ENCODE measurements around the gene HIF3A. TPM values are rescaled to one million over a fixed set of nuclear protein-coding genes. Genes with fewer than 3 reads are reported as not detected.

HIF3A gene
- total RNA-seq, 1 donor from 2014 or later, result 87.7 TPM

- Histone ChIP-seq H3K36me3 (peaks cover 75% of the 10 kb centered on the region), H3K27me3 (ENCODE audit: low read depth) (no peaks in the 10 kb centered on the region), H3K27ac (replicated peaks) (no peak overlapping the region), H3K4me3 (no peak overlapping the region), H3K9me3 (replicated peaks) (no peaks in the 10 kb centered on the region), H3K4me1 (peaks cover 17% of the 10 kb centered on the region)
- DNase-seq, result no peak
- intact Hi-C loops (cut with micrococcal nuclease), result no loop called here
- TF ChIP-seq, protein P1, sequence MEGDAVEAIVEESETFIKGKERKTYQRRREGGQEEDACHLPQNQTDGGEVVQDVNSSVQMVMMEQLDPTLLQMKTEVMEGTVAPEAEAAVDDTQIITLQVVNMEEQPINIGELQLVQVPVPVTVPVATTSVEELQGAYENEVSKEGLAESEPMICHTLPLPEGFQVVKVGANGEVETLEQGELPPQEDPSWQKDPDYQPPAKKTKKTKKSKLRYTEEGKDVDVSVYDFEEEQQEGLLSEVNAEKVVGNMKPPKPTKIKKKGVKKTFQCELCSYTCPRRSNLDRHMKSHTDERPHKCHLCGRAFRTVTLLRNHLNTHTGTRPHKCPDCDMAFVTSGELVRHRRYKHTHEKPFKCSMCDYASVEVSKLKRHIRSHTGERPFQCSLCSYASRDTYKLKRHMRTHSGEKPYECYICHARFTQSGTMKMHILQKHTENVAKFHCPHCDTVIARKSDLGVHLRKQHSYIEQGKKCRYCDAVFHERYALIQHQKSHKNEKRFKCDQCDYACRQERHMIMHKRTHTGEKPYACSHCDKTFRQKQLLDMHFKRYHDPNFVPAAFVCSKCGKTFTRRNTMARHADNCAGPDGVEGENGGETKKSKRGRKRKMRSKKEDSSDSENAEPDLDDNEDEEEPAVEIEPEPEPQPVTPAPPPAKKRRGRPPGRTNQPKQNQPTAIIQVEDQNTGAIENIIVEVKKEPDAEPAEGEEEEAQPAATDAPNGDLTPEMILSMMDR (IDR thresholded peaks at IDR 0.05; ENCODE audit: borderline replicate concordance), result no peak
Observed at GRCh38 chr19:46388311-46389095, 91.7 kb downstream of the HIF3A start.

DNA sequence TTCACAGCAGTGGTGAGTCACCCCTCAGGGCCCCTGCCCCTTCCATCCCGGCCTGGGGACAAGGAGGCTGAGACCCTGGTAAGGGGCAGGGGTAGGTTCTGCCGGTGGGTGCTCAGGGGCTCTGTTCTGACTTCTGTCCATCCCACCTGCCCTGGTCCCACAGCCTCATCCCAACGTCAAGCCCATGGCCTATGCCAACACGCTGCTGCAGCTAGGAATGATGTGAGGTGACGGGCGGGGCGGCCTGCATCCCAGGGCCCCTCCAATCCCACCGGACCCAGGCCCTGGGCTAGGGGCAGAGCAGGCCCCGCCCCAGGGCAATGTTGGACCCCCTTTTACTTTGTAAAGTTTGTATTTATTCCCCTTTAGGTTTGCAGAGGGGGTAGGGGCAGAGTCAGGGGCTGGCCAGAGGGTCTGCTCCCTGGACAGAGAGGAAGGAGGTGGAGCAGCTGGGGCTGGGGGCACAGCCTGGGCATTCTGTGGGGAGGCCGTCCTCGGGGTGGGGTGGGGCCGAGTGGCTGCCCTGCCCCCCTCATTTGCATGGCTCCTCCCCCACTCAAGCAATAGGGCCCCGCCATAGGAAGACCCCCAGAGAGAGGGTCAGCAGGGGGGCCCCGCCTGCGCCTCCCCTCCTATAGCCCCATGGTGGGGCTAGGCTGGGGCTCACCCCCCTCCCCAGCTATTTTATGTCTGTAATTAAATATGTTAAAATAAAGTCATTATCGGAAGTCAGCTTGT, 93.4 kb downstream of the HIF3A start:
- Histone ChIP-seq H3K27me3 (ENCODE audit: low read depth) (no peaks in the 10 kb centered on the region), H3K4me1 (no peaks in the 10 kb centered on the region), H3K36me3 (peaks cover 61% of the 10 kb centered on the region), H3K9me3 (replicated peaks) (no peaks in the 10 kb centered on the region), H3K4me3 (no peak overlapping the region), H3K27ac (replicated peaks) (no peak overlapping the region)
- TF ChIP-seq, protein P1 (IDR thresholded peaks at IDR 0.05; ENCODE audit: borderline replicate concordance), result no peak
- no peak for DNase-seq
- intact Hi-C loops (cut with micrococcal nuclease), result loop anchor here (10.0 kb wide), 1 partner anchor 125 kb away; no protein-coding TSS in a partner anchor

GRCh38 chr19:46390866-46391265, 94.0 kb downstream of the HIF3A start:
- TF ChIP-seq, protein P1 (IDR thresholded peaks at IDR 0.05; ENCODE audit: borderline replicate concordance), result no peak
- Histone ChIP-seq H3K36me3 (peaks cover 55% of the 10 kb centered on the region), H3K4me3 (no peak overlapping the region), H3K27ac (replicated peaks) (no peak overlapping the region), H3K9me3 (replicated peaks) (no peaks in the 10 kb centered on the region), H3K27me3 (ENCODE audit: low read depth) (no peaks in the 10 kb centered on the region), H3K4me1 (no peaks in the 10 kb centered on the region)
- intact Hi-C loops (cut with micrococcal nuclease), result loop anchor here (10.0 kb wide), 1 partner anchor 124 kb away; no protein-coding TSS in a partner anchor
- DNase-seq, result no peak

DNA sequence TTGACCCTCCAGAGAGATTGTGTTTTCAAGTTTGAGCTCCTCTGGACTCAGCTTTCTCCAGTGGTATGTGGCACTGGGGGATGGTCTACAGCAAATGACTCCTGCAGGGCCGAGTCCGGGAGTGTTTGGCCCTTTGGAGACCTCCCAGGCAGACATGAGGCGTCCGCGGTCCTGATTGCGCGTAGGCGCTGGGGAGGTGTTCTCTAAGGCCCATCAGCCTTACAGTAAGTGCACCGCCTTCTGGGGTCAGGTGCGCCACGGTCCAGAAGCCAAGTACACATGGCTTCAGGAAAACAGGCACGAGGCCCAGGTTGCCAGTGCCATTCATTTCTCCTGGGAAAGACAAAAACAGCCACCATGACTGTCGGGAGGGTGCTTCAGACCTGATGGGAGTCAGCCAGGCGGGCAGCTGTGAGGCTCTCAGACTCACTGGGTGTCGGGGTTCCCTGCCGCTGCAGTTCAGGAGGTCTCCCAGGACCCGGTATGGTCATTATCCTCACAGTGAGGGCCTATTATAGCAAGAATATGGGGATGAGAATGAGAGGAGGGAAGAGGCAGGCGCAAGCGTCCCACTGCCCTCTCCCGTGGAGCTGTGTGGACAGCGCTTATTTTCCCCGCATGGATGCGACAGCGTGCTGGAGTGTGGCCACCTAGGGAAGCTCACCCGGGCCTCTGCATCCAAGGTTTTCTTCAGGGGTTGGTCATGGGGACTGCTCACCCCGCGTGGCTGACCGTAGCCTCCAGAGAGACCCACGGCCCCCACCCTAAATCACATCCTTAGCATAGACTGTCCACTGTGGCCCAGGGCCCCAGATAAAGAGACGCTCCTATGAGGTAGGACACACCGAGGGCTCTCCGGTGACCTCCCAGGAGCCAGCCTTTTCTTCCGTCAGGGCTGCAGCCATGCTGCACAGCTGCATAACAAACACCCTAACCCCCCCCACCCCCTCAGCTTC, 94.7 kb downstream of the HIF3A start:
- peaks cover 53% of the 10 kb centered on the region for H3K36me3 ChIP-seq

More for the DNA sequence above, 94.7 kb downstream of the HIF3A start:
- no peaks in the 10 kb centered on the region for H3K27me3 ChIP-seq (ENCODE audit: low read depth)
- no peaks in the 10 kb centered on the region for H3K9me3 ChIP-seq (replicated peaks)
- no peak overlapping the region for H3K4me3 ChIP-seq
- no peak overlapping the region for H3K27ac ChIP-seq (replicated peaks)
- DNase-seq, result no peak
- H3K4me1 ChIP-seq, result no peaks in the 10 kb centered on the region
- TF ChIP-seq, protein P1 (IDR thresholded peaks at IDR 0.05; ENCODE audit: borderline replicate concordance), result no peak
- intact Hi-C loops (cut with micrococcal nuclease), result loop anchor here (10.0 kb wide), 1 partner anchor 123 kb away; no protein-coding TSS in a partner anchor

Measured in left ventricle myocardium inferior (tissue), 1 donor.